ENCODE results near the gene AGBL1. TPM values are rescaled to one million over a fixed set of nuclear protein-coding genes. Genes with fewer than 3 reads are reported as not detected.
"Not testable (repeated sequence)": the region's sequence is repeated elsewhere in the genome, so short reads cannot be mapped to it uniquely, and the experiment has no call there.

The AGBL1 gene
- total and polyA plus RNA-seq, 11 donors, result under 0.01 to 0.08 (median 0.02) TPM; not detected in 8

DNA sequence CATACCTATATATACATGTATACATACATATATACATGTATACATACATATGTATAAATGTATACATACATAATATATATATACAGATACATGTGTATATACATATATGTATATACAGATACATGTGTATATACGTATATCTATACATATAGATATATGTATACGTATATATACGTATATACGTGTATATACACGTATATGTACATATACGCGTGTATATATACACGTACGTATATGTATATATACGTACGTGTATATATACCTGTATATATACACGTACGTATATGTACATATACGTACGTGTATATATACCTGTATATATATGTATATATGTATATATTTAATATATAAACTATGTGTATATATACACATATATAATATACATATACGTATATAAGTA is 955.2 kb downstream of the AGBL1 start:
- 83 to 95% (median 91%) methylated on average over 16 of the region's 16 CpGs for WGBS, 4 donors
- Histone ChIP-seq H3K9me3 (peaks cover 0 to 5% (median 0%) of the 10 kb centered on the region in 12 donors), H3K4me3 (no peak overlapping the region), H3K27me3 (no peaks in the 10 kb centered on the region), H3K36me3 (no peaks in the 10 kb centered on the region), H3K27ac (no peak overlapping the region), H3K4me1 (peaks cover 0 to 8% (median 0%) of the 10 kb centered on the region in 12 donors)
- ATAC-seq, result no peak
- intact Hi-C loops (cut with DNase I), result loop anchor here in 2 of 10 donors (10.0 kb wide), 2 partner anchors 570 to 1210 kb away; no protein-coding TSS in a partner anchor
- no peak for DNase-seq
- TF ChIP-seq, protein P1, sequence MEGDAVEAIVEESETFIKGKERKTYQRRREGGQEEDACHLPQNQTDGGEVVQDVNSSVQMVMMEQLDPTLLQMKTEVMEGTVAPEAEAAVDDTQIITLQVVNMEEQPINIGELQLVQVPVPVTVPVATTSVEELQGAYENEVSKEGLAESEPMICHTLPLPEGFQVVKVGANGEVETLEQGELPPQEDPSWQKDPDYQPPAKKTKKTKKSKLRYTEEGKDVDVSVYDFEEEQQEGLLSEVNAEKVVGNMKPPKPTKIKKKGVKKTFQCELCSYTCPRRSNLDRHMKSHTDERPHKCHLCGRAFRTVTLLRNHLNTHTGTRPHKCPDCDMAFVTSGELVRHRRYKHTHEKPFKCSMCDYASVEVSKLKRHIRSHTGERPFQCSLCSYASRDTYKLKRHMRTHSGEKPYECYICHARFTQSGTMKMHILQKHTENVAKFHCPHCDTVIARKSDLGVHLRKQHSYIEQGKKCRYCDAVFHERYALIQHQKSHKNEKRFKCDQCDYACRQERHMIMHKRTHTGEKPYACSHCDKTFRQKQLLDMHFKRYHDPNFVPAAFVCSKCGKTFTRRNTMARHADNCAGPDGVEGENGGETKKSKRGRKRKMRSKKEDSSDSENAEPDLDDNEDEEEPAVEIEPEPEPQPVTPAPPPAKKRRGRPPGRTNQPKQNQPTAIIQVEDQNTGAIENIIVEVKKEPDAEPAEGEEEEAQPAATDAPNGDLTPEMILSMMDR (IDR thresholded peaks at IDR 0.05), result no peak
- TF ChIP-seq POLR2A (IDR thresholded peaks at IDR 0.05), result no peak

DNA sequence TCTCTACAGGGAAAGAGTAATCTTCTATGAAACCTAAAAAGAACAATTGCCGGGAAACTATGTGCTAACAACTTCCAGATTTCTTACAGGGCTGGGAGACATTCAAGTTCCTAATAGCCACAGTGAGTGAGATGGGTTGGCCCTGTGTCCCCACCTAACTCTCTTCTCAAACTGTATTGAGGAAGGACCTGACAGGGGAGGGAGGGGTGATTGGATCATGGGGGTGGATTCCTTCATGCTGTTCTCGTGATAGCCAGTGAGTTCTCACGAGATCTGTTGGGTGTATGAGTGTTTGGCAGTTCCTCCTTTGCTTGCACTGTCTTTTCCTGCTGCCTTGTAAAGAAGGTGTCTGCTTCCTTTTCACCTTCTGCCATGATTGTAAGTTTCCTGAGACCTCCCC is 958.7 kb downstream of the AGBL1 start:
- DNase-seq (no peak), ATAC-seq (no peak)
- no peak overlapping the region for H3K27ac ChIP-seq
- intact Hi-C loops (cut with DNase I), result loop anchor here in 2 of 10 donors (10.0 kb wide), 2 partner anchors 566 to 1206 kb away; no protein-coding TSS in a partner anchor
- no peaks in the 10 kb centered on the region for H3K27me3 ChIP-seq
- H3K4me1 ChIP-seq, result no peaks in the 10 kb centered on the region
- peaks cover 0 to 5% (median 0%) of the 10 kb centered on the region in 12 donors for H3K9me3 ChIP-seq
- H3K4me3 ChIP-seq, result no peak overlapping the region
- TF ChIP-seq, protein P1 (IDR thresholded peaks at IDR 0.05), result no peak
- no peak for TF ChIP-seq POLR2A (IDR thresholded peaks at IDR 0.05)
- no peaks in the 10 kb centered on the region for H3K36me3 ChIP-seq
- 38 to 46% (median 43%) methylated on average over 3 of the region's 3 CpGs for WGBS, 4 donors

- H3K9me3 ChIP-seq; H3K4me1 ChIP-seq; ATAC-seq; H3K4me3 ChIP-seq; DNase-seq; H3K27me3 ChIP-seq; H3K36me3 ChIP-seq; intact Hi-C loops (cut with DNase I); H3K27ac ChIP-seq: not testable (repeated sequence)
- 72 to 86% (median 75%) methylated on average over 4 of the region's 4 CpGs for WGBS, 4 donors
Measured at GRCh38 chr15:87042619-87043018, 962.9 kb downstream of the AGBL1 start.

- Histone ChIP-seq H3K36me3 (no peaks in the 10 kb centered on the region), H3K9me3 (no peaks in the 10 kb centered on the region), H3K27ac (no peak overlapping the region), H3K4me1 (no peaks in the 10 kb centered on the region), H3K4me3 (no peak overlapping the region), H3K27me3 (no peaks in the 10 kb centered on the region)
- WGBS, 4 donors, result 73 to 86% (median 79%) methylated on average over 1 of the region's 1 CpG
- no peak for DNase-seq
- ATAC-seq, result no peak
- no peak for TF ChIP-seq POLR2A (IDR thresholded peaks at IDR 0.05)
- TF ChIP-seq, protein P1 (IDR thresholded peaks at IDR 0.05), result no peak
- intact Hi-C loops (cut with DNase I), result no loop called here
Measured at GRCh38 chr15:87045746-87046145, 966.1 kb downstream of the AGBL1 start.

Measured in heart left ventricle (tissue), 16 donors.